Astrocyte of the hippocampus (primary cell): ENCODE measurements around the gene SLC1A3.
"Not testable (repeated sequence)": the region's sequence is repeated elsewhere in the genome, so short reads cannot be mapped to it uniquely, and the experiment has no call there.

Experiments used
- DNase-seq: peaks from one replicate; pipeline ENCODE4 v3.0.0; 2011; ENCODE audit warnings: low read depth, low spot score

The SLC1A3 gene

GRCh38 chr5:36630201-36631145 lies 24.1 kb downstream of the SLC1A3 start:
- DNase-seq = peak; percentile 28

DNA sequence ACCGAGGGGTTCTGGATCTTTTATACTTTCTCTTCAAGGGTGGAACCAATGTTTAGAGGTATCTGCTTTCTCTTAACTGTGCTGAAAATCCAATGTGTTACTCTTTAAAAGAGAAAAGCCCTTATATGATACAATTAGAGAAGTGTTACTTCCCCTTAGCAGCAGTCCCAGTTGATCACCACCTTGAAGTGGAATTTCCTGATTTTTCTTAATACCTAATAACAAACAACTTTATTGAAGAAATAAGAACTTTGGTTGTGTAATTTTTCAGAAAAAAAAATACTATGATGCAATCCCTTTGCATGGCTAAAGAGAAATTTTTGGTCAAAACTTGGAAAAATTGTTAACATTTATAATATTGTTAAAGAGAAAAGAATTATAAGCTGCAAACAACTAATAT lies 24.7 kb downstream of the SLC1A3 start:
- DNase-seq = no peak

- DNase-seq = no peak
Measured at GRCh38 chr5:36631620-36632362, 25.4 kb downstream of the SLC1A3 start.

DNA sequence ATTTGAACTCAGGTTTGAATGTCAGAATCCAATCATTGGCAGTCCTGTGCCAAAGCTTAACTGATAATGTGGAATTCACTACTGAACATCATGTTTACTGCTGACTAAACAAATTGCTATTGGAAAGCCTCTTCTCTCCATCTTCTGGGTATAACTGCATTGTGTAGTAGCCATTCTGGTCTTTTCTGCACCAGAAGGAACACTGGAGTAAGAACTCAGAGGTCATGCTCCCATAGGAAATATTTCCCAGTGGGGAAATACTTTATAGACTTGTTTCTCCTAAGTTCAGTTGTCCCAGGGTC lies 25.9 kb downstream of the SLC1A3 start:
- DNase-seq = no peak

DNA sequence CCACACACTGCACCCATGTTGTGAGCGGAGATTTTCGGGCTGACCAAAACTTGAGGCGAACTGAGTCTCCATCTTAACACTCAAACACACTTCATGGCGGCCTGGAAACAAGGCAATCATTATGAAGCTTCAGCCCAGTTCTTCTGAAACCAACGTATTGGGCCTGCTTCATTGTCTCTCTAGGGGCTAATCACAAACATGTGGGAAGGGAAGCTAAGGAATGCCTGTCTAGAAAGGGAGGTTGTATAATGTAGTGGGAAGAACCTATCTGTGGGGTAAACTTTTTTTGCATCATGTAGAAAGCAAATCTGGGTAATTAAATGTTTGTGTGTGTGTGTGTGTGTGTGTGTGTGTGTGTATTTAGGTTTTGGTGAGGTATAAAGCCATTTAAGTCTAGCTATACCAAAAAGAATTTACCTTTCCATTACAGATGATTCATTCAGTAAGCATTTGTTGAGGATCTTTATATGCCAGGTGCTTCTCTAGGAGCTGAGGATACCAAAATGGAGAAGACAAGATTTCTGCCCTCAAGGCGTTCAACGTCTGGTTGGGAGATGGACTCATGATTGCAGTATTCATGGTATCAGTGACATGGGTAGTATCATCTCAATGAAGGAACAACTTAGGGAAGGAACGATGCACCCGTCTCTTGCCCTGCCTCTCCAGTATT lies 29.4 kb downstream of the SLC1A3 start:
- DNase-seq = no peak

- peak; percentile 40 for DNase-seq
Measured at GRCh38 chr5:36637101-36637500, 30.7 kb downstream of the SLC1A3 start.

- DNase-seq = no peak
Measured at GRCh38 chr5:36637516-36637915, 31.1 kb downstream of the SLC1A3 start.

- no peak for DNase-seq
Measured at GRCh38 chr5:36638056-36638455, 31.6 kb downstream of the SLC1A3 start.

DNA sequence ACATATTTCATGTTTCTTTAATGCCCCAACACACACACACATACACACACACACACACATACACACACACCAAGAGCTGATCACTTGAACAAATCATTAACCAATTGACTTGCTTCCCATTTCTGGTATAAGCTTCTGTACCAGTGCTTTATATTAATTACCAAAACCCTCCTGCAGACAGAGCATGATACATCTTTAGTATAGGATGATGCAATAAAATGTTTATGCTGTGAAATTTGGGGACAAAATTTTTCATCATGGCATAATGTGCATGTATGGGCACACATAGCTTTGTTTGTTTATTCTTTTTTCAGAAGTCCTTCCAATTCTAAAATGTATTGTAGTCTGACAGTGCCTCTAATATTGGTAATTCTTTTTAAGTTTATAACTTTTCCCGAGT lies 34.5 kb downstream of the SLC1A3 start:
- no peak for DNase-seq

- DNase-seq = no peak
Measured at GRCh38 chr5:36641431-36641830, 35.0 kb downstream of the SLC1A3 start.

DNA sequence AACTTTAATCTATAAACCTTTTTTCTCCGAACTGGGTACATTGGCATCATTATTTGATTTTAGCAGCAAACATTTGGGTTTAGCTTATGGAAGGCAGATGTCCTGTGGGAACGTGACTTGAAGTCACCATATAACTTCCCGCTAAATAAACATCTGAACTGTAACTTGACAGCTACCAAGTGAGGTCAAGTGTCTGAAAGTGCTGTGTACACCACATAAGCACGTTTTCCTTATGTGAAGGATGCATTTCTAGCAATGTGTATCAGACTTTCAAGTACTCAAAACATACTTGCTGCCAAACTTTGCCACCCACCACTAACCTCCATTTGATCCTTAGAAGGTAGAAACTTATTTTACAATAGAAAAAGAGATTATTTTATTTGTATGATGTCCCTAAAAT lies 35.7 kb downstream of the SLC1A3 start:
- DNase-seq = no peak

GRCh38 chr5:36643162-36643561 lies 36.8 kb downstream of the SLC1A3 start:
- DNase-seq = no peak

- DNase-seq = not testable (repeated sequence)
Measured at GRCh38 chr5:36643841-36644240, 37.4 kb downstream of the SLC1A3 start.

- peak; percentile 61 for DNase-seq
Measured at GRCh38 chr5:36644727-36645126, 38.3 kb downstream of the SLC1A3 start.

- DNase-seq = no peak
Measured at GRCh38 chr5:36646100-36646499, 39.7 kb downstream of the SLC1A3 start.

GRCh38 chr5:36646507-36647023 lies 40.2 kb downstream of the SLC1A3 start:
- peak; percentile 87 for DNase-seq

DNA sequence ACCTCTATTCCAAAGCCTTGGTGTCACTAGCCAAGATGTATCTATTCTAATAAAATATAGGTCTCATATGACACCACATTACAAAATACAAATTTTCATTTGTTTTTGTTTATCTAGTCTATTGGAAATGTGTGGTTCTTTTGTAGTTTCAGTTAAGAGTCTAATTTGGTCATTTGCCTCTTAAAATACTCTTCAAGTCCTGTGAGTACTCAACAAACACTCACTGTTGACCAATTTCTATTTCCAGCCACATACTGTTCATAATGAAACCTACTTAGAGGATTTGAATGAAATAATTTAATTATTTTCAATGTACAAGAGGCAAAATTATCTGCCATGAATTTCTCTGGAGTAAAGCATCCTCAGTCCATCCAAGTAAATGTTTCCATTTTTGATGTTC lies 40.6 kb downstream of the SLC1A3 start:
- no peak for DNase-seq

- DNase-seq = no peak
Measured at GRCh38 chr5:36648426-36648825, 42.0 kb downstream of the SLC1A3 start.

DNA sequence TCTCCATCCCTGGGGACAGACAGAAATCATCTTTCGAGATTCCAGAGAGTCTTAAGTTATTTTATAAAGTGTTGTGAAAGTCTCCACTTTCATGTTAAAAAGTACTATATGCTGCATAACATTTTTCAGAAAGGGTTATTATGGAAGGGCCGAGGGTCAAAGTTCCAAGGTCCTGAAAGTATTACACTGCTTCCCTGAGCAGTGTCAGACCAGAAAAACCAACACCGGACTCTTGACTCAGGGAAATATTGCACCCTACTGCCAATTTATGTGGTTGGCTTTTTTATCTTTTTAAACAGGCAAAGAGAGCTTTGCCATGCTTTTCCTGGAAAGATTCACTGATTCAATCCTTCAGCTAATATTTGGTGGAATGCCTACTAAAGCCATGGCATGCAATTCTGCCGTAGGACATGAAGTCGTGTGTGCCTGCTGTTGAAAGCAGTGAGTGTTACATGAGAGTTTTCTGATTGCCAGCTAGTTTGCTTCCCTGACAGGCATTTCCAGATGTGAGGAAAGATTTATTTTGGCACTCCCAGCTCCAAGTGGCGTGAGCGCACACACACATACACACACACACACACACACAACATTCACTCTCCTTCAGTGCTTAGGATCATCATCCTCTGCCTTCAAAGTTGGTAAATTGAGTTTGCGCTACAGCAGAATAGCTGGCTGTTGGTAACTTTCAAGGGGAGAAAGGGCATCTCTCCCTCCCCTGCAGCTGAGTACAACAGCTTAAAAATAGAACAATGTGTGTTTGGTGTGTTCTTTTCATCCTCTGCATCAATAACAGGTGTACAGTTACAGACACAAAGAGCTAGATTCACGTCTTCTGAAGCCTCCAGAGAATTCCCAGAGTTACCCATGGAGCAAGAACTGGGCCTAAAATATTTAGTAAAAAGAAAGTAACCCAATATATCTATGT lies 45.6 kb downstream of the SLC1A3 start:
- DNase-seq = no peak

GRCh38 chr5:36653044-36653705 lies 46.8 kb downstream of the SLC1A3 start:
- DNase-seq = no peak

DNA sequence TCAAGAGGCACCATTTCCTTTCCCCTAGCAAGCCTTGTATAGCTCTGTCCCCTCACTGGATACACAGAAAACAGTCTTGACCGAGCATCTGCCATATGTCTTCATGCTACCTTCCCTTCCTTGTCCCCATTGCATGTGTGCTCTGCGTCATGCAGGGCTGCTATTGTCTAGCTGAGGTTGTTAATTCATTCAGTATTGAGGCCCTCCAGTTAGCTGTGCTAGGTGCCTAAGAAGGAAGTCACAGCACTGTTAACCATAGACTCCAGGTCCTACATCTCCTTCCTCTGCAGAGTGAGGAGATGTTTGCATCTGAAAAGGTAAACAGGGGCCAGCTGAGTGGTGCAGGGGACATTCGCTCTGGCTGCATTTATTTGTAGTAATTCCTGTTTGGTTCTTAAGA lies 48.2 kb downstream of the SLC1A3 start:
- DNase-seq = no peak
